GM13976 (cell line): ENCODE measurements around the gene CBX4.

Source experiments
- DNase-seq: peaks from one replicate; pipeline ENCODE4 v3.0.0; 2012; ENCODE audit warnings: low spot score
- CTCF ChIP-seq: IDR thresholded peaks from 2 replicates; pipeline ENCODE4 v1.5.1; 2012; ENCODE audit warnings: borderline replicate concordance, mild to moderate bottlenecking; ENCODE audit not compliant: insufficient read depth; ENCODE audit errors: extremely low read depth, missing control alignments, control extremely low read depth
- in situ Hi-C: fragments of 300-500 bp; cut with MboI; formaldehyde crosslinking; loops from one replicate; pipeline ENCODE4 v1.12.0; 2022; ENCODE audit warnings: low sequenced_read_pairs, mixed read lengths, inconsistent platforms; ENCODE audit not compliant: unreplicated experiment

The CBX4 gene

GRCh38 chr17:79852748-79853147, 13.5 kb upstream of the CBX4 start:
- peak; percentile 57 for DNase-seq
- in situ Hi-C loops = no loop called here
- TF ChIP-seq CTCF = no peak

- in situ Hi-C loops = no loop called here
- TF ChIP-seq CTCF = no peak
- DNase-seq = no peak
Observed at GRCh38 chr17:79851461-79851817, 12.2 kb upstream of the CBX4 start.

- no peak for DNase-seq
- no peak for TF ChIP-seq CTCF
- in situ Hi-C loops = no loop called here
Observed at GRCh38 chr17:79850571-79851460, 11.6 kb upstream of the CBX4 start.

DNA sequence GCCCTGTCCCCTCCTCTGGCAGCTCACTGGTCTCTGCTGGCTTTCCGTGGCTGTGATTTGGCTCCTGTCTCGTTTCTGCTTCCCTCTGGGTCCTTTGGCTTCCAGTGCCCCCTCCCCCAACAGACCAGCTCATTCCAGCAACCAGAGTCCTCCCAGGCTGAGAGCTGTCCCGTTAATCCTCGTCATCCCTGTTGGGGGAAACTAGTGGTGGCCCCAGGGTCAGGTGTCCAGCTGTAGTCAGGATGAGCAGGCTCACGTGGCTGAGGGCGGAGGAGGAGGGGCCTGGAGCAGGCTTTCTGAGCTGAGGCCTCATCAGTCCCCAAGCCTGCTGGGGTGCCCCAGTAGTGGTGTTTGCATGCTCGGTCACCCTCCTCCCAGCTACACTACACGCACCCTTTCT, 10.7 kb upstream of the CBX4 start:
- in situ Hi-C loops = no loop called here
- no peak for TF ChIP-seq CTCF
- no peak for DNase-seq

DNA sequence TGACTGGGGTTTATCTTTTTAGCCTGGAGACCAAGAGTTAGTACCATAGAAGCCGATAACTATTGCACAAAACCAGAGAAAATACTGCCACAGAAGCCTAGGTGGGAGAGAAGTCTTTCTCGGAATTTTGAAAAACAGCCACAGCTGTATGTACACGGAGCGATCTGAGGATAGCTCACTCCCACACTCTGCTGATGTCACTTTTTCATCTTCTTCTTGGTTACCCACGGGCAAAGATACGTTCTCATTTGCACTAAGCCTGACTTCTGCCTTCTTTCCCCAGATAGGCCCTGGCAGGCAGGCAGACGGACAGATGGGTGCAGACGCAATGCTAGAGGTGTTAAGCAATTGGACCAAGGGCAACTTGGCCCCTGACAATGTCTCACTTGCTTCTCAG, 9.1 kb upstream of the CBX4 start:
- in situ Hi-C loops = no loop called here
- TF ChIP-seq CTCF = no peak
- no peak for DNase-seq

DNA sequence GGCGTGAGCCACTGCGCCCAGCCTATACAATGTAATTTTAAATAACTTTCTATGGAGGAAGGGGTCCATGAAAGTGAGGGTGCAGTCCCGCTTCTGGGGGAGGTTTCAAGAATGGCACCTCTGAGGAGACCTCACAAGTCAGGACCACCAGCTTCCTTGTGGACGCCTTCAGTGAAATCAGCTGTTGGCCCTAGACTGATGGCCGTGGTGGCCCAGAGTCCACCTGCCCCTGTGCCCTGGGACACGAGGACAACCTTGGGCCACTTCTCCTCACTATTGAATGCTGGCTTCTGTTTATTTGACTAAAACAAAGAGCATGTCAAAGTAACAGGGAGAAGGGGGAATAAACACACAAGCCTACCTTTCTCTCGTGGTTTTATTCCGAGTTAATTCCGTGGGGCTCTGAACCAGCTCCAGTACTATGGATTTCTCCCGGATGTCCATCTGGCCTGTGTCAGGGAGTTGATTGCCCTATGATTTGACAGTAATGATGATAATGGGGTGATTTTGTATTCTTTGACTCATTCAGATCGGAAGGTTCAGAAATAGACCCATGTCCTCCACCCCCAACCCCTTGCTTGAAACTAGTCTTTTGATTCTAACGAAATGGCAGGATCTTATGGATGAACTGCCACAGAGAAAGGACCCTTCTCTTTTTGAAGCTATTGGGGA, 8.6 kb upstream of the CBX4 start:
- in situ Hi-C loops = no loop called here
- DNase-seq = no peak
- no peak for TF ChIP-seq CTCF
